ENCODE results near the gene GSX1.

DNA sequence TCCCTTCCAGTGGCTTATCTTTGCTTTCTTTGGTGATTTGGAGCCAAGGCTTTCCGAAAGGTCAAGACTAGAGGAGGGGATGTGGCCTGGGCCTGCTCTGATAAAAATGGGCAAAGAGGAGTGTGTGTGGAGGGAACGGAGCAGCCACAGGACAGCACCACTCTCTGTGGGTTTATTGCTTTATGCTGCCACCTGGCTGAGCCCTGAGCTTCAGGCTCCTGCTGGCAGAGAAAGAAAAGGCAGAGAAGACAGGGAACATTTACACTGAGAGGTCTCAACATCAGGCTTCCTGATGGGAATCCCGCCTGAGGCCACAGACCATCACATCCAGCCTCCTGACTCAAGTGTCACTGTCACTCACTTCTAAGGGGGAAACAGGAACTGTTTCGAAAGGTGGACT is 9.2 kb upstream of the GSX1 start:
- TF ChIP-seq, protein P1, sequence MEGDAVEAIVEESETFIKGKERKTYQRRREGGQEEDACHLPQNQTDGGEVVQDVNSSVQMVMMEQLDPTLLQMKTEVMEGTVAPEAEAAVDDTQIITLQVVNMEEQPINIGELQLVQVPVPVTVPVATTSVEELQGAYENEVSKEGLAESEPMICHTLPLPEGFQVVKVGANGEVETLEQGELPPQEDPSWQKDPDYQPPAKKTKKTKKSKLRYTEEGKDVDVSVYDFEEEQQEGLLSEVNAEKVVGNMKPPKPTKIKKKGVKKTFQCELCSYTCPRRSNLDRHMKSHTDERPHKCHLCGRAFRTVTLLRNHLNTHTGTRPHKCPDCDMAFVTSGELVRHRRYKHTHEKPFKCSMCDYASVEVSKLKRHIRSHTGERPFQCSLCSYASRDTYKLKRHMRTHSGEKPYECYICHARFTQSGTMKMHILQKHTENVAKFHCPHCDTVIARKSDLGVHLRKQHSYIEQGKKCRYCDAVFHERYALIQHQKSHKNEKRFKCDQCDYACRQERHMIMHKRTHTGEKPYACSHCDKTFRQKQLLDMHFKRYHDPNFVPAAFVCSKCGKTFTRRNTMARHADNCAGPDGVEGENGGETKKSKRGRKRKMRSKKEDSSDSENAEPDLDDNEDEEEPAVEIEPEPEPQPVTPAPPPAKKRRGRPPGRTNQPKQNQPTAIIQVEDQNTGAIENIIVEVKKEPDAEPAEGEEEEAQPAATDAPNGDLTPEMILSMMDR (IDR thresholded peaks at IDR 0.05 in 4 of 5, conservative IDR thresholded peaks at IDR 0.05 in 1 of 5), result peak in 1 of 5 experiments; percentile 15
- no peak for TF ChIP-seq POLR2A (IDR thresholded peaks at IDR 0.05)

Measured in gastrocnemius medialis (tissue), 4 donors.